HCEC 1CT (cell line): Measurements from ENCODE around the gene ATXN7L1.

Source experiments
- DNase-seq: peaks from one replicate; pipeline ENCODE4 v3.0.0-alpha.2; 2017

The ATXN7L1 gene

DNA sequence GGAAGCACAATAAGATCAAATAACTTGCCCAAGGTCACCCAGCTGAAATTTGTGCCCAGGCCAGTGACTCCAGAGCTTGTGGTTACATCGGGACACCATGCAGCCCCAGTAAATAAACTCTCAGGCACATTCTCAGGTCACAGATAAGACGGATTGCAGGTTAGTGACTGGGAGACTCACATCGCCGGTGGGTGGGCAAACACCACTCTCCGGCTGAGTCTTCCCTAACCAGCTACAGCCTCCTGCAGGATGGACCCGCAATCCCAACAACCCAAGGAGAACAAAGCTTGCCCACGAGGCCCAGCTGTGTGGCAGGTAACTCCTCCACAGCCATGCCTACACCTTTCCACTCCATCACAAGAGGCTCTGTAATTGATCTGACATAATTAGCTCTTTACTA, 213.4 kb downstream of the ATXN7L1 start:
- no peak for DNase-seq

DNA sequence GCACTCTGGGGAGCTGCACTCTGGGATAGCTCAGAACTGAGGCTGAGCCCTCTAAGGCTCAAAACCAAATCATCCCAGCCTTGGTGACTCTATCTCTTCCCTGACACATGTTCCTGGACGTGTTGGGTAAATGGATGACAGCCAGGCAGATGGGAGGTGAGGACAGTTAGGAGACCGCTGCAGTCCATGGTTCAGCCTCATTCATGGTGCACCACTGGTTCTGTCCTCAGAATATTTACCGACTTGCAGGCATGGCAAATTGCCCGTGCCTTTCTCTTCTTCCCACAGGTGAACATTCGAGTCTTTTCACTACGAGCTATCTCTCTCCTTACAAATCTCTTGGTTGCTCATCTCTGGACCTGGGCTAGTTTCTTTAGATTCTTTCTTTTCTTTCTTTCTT, 214.8 kb downstream of the ATXN7L1 start:
- no peak for DNase-seq

DNA sequence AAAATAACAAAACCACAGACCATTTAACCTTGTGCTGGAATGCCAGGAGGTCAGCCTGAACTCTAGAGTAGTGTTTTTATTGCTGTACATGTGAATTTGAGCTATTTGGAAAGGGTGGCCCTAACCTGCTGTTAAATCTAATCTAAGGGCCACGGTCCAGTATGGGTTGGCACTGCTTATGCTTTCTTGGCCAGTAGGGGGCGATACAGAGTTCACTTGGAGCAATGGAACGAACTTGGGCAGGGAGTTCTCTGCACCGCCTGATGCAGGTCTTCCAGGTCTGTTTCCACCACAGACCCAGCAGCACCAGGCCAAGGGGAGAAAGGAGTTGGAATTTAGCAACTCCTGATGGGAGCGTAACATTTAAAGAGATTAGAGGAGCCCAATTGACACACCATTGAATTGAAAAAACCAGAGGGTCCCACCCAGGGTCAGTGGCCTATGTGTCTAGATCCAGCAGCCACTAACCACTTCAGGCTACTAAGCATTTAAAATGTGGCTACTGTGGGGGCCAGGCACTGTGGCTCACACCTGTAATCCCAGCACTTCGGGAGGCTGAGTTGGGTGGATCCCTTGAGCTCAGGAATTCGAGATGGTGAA, 219.4 kb downstream of the ATXN7L1 start:
- DNase-seq, result peak; percentile 42

DNA sequence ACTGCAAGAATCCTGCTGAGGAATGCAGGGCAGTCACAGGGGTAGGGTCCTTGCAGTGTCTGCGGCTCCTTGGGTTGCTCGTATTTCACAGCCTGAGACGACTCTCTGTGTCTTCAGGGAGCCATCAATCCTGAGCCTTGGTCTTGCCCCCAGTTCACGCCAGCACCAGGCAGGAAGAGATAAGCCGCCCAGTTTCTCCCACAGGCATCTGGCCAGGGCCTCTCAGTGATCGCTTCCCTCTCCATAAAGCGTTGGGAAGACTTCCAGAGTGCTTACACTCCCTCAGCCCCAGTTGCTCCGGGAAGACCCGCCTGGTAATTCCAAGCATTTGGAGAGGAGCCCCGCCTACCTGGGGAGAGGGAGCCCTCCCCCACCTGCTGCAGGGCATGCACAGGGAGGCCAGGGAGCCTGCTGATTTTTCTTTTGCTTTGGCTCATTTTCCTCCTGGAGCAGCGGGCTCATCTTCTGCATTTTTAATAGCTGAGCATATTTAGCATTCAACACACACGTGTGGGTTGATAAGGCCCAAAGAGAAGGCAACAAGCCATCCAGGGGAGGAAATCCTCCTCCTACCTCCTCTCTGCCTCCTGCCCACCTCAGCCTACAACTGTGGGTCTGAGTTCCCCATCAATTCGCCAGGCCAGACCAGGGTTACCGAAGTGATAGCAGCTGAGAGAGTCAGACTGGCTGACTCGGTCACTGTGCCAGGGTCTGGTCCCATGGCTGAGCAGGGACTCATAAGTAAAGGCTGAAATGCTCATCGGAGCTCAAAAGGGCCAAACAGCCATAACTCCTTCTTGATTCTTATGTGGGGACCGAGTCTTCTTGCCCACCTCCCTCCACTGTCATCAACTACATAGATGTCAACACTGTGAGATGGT, 220.7 kb downstream of the ATXN7L1 start:
- no peak for DNase-seq

DNA sequence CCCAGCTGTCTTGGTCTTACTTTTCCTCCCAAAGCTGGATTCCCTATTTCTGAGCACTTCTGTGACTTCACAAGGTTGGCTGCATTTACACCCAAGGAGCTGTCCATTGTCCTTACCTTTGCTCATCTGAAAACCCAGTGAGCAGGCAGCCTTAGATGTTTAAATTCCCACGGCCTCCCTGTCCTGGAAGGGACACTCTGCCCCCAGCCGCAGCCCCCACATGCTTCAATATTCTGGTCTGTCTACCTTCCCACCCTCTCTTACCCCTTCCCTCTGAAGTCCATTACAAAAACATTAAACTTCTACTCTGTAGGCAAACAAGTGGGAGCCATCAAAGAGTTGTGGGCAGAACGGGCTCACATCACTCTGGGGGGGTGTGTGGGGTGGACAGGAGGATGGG, 221.3 kb downstream of the ATXN7L1 start:
- DNase-seq, result no peak

DNA sequence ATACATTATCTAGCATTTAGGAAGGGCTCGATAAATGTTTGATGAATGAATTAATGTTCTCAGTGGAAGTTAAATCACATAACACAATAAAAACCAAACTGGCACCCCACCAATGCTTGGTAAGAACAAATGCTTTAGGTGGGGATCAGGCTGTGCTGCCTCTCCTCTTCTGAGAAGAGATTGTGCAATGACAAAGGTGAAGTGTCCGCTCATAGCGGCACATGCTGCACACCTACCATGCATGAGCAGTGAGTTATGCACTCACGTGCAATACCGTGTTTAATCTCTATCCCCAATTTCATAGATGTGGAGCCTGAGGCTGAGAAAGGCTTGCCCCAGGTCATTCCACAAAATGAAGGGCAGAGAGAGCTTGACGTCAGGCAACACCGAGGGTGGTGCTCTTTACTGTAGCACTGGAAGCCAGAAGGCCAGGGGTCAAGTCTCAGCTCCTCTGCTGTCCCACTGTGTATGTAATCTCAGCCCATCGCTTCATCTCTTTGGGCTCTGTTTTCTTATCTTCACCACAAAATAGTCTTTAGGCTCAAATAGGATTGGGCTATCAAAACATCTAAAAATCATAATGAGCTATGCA, 222.2 kb downstream of the ATXN7L1 start:
- no peak for DNase-seq

DNA sequence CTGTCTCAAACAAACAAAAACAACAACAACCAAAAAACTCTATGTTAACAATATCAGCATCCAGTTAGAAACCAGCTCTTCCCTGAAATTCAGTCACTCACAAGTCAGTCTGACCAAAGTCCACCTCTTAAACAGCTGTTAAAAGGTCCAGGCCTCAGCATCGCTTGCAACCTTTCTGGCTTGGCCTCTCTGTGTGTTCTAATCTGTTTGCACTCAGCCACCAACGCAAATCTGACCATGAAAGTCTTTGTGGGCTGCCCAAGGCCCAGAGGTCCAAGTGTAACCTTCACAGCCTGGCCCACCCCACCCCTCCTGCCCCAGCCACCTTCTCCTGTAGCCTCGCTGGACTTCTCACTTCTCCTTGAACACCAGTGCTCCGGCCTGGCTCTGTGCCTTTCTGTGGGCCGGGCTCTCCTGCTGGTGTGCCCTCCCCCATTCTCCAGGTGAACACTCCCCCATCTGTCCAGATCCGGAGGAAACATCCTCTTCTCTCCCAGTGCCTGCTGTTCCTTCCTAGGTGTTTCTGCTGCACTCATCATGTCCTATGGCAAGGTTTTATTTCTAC, 222.9 kb downstream of the ATXN7L1 start:
- DNase-seq, result no peak

DNA sequence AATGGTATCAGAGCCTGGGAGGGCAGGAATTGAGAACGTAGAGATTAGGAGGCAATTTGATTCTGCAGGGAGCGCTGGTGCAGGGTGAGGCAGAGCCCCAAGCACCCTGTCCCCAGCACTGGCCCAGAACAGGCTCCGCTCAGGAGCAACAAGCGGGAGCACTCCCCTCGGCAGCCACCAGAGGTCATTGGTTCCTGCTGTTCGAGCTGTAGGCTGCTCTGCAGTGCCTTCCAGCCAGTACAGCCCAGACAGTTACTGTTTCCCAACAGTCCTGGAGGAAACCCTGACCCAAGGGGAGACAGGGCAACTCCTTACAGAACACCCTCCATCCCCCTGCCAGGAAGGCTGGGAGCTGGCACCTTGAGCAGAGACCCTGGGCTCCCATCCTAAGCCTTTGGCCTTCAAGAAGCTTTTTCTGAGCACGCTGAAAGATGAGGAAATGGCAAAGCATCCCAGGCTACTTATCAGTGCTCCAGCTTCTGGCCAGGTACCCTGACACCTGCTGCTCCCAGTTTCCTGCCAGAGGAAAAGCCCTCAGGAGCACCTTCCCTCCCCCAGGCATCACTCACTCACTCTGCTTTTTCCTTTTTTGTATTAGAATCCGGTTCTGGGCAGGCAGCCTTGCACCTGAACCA, 223.9 kb downstream of the ATXN7L1 start:
- DNase-seq, result peak; percentile 71

DNA sequence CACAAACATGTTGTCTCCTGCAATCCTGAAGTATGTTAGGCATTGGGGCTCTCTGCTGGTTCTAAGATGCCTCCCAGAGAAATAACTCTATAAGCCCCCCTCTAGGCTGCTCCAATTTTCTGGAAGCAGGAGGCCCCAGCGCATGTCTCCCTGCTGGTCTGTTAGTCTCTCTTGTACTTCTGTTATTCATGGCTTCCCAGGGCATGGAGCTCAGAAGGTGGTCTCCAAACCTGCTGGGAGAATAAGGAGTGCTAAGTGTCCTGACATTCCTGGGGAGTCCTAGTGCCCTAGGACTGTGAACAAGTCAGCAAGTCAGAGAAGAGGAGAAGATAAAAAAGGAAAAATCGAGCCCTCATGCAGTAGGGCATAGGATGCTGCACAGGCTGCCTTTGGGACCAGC, 224.6 kb downstream of the ATXN7L1 start:
- no peak for DNase-seq

DNA sequence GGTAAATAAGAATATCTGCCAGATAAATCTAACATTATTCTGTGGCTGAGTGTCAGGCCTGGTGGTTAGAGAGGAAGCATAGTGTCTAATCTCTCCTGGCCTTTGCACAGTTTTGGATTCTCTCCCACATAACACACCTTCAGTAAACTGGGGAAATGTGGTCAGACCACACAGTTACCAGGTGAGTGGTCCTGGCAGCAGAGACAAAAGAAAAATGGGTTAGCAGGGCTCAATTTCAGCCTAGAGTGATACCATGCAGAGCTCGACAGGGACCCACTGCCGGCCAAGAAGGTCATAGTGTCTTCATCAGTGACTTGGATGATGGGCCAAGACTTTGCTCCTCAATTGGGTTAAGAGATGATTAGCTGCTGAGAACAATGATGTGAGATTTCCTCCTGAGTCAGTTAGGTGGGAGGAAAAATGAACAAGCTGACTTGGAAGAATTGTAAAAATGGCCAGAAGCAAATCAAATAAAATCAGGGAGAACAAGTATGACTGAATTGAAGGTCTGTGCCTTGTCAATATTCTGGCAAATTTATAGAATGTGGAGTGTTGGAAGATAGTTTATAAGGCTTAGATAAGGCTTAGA, 225.9 kb downstream of the ATXN7L1 start:
- no peak for DNase-seq

DNA sequence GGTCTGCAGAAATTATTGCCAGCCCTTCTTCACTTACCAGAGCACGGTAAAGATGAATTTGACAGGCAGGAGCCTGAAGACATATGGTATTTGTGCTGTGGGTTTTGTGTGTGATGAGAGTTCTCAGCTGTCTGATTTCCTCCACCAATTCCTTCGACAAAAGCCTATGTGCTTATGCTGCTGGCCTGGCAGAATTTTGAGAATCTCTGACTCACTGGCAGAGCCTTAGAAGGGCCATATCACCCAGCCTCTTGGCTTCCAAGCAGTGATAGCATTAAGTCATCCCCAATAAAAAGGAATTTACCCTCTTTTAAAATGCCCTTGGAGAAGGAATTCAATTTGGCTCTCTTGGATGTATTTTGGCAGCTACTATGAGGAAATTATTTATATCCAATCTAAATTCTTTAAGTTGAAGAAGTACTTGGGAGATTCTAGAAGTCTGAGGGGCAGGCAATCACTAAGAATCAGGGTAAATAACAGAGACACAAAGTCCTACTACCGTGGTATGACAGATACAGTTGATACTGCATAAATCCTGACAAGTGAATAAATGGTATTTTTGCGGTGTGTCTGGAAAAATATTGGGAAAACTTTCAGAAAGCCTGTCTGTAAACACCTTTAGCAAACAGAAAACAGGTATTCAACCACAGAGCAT, 226.5 kb downstream of the ATXN7L1 start:
- DNase-seq, result peak; percentile 50

DNA sequence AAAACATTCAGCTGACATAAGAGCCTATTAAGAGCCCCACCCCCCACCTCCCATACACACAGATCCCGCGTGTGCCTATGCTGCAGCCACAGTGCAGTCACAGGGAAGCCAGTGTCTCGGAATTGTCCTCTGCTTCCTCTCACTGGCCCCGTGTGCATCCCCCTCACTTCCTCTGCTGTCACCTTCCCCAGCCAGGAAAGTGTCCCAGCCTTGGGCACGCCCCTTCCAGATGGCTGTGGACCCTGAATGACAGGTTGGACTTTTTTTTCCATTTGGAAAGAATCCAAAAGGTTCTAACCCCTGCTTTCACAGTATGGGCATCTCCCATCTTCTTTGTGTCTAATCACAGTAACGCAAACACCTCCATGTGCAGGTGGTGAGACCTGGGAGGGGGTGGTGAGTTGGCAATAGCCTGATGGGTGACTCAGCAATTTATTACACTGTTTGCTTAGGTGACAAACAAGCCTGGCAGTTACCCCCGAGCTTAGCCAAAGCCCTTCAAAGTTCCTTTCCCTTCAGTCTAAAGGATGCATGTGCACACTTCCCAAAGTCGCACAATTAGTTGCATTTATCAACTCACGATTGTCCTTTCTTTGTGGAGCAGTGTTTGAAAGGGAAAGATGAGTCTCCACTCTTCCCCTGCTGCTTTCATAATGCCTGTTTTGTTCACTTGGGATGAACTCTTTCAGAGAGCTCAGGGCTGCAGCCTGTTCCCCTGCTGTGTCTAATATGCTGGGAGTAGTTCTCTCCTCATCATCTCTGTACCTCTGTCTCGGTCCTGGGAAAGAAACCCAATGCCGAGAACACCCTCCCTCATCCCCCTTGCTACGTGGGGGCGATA, 227.6 kb downstream of the ATXN7L1 start:
- no peak for DNase-seq

DNA sequence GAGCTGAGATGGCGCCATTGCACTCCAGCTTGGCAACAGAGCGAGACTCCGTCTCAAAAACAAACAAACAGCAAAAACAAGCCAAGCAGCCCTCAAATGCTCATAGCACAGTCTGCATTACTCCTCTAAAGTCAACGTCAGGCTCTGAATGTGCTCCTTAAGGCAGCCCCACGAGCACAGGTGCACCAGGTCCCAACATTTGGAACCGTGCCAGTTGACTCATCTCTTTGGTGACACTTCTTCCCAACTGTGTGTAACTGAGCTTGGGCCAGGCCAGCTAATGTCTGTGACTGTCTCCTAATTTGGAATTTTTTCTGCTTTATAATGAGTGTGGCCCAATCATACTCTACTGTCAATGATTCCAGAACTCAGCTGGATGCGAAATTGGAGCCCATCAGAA, 228.8 kb downstream of the ATXN7L1 start:
- DNase-seq, result no peak

DNA sequence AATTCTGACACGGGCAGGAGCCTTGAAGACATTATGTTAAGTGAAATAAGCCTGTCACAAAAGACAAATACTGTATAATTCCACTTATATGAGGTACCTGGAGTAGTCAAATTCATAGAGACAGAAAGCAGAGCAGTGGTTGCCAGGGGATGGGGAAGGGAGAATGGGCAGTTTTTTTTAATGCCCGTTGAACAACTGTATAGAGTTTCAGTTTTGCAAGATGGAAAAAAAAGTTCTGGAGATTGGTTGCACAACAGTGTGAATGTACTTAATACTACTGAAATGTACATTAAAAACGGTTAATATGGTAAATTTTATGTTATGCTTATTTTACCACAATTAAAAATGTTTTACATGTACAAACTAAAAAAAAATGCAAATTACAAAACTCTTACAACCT, 231.5 kb downstream of the ATXN7L1 start:
- no peak for DNase-seq

DNA sequence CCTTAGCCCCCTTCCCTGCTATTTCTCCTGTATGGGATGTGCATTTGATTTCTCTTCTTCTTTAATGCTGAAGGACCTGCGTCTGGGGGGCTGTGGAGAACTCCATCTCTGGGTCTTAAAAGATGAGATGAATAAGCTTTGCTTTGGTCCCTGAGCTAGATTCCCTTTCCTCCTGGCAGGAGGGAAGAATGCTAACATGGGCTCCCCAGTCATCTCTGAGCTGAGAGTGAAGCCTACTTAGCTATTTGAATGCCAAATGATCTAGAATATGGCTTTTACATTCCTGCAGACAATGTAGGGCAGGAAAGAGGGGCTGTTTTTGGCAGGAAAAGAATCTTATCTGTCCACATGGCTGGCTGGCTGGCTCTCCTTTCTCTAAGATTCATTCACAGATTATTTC, 232.5 kb downstream of the ATXN7L1 start:
- DNase-seq, result no peak

DNA sequence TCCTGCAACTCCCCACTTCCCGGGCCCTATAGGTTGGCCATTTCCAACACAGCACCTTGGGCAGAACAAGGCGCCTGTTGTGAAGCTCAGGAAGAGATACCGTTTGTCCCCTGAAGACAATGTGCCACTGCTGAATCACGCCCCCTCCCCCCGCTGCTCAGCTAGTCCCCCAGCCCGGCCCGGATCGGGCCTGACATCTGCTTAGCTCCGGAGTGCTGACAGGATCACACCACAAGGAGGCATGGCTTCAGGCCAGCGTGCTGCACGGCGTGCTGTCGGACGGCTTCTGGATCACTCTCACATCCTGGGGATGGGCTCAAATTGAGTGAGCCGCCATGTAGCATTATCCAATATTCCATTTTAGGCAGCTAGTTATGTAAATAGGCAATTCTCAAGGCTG, 233.0 kb downstream of the ATXN7L1 start:
- no peak for DNase-seq

DNA sequence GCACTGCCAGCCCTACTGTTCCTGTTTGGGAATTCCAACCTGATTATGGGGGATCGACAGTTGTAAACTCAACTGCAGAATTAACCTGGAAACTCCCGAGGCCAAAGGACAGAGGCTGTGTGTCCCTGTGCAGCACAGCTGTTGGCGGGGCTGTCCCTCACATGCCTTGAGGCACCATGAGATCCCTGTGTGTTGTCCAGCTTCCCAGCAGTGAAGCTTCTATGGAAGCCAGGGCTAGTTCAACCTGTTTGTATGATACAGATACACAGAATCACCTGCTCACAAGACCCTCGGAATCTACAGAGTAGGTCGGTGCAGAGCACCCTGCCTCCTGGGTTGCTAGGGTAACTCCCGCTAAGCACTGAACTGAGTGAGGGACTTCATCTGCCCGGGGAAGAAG, 234.1 kb downstream of the ATXN7L1 start:
- DNase-seq, result no peak

DNA sequence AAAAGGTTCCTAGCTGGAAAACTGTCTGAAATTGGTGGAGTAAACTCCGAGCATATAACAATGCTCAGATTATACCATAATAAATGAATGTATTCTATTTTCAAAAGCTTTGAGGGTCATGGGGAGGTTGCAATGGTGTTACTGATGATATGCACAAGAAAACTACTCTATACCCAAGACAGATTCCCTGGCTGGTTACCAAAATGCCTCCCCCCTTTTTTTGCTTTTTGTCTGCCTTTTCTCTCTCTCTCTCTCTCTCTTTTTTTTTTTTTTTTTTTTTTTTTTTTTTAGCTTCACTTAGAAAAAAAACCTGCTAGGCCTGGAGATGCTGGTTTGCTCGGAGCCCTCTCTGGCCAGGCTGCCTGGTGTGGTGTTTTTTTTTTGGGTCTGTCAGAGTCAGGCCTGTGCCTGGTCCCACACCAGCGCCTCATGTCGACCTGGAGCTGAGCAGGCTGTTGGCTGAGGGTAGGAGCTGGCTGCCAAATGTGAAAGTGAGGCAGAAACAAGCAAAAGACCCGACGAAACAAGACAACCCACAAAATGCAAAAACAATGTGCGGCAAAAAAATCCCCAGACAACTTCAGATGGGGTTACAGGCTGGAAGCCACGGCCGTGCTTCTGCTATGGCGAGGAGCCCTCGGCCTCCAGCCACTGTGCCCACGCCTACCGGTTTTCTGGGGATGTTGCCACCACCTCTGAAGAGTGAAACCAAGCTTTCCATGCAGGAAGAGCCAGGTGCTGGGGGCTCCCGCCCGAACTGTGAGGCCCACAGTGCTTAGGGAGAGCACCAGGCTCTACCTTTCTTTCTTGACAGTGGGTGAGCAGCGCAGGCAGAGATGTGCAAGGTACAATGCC, 235.2 kb downstream of the ATXN7L1 start:
- no peak for DNase-seq

DNA sequence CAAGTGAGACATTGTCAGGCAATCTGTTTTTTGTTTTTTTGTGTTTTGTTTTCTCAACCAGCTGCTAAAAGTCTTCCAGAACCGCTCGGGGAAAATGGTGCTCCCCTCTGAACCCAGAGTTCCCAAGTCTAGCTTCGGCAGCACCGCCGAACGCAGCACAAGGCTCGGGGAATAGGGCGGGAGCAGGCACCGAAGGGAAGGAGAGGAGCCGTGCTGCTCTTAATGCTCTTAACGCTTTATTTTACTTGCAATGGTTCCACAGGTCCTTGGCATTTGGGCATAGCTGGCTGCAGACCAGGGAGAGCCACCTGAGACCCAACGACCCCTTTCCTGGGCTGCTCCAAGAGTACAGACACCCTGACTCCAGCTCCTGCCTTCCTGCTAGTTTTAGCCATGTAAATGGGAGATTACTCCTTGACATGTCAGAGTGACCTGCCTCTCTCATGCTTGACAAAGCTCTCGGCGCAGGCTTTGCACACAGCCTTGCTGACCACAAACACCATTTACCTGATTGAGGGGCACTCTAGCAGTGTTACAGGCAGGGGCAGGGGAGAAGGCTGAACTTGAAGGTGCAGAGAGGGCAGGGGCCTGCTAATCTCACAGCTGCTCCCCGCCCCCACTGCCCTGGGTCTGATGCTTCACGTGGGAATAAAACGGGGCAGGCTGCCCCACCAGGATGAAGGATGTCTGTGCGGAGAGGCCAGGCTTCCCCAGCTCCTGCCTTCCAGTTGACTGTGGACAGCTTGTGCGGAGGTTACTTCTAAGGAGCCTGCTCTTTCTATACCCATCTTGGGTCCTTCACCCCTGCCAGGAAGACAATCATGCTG, 236.5 kb downstream of the ATXN7L1 start:
- DNase-seq, result no peak
